H9 (cell line): ENCODE data around the gene CPNE7. TPM values are rescaled to one million over a fixed set of nuclear protein-coding genes. Genes with fewer than 3 reads are reported as not detected.
"Not testable (repeated sequence)": the region's sequence is repeated elsewhere in the genome, so short reads cannot be mapped to it uniquely, and the experiment has no call there.

Experiments used
- DNase-seq: peaks from one replicate; pipeline ENCODE4 v3.0.0-alpha.2; 2017
- H2AFZ ChIP-seq: one replicate; pipeline ENCODE4 v1.6.1; 2013; ENCODE audit warnings: mild to moderate bottlenecking, low read length, control low read depth, moderate library complexity
- H2AK5ac ChIP-seq: 2 replicates; pipeline ENCODE4 v1.6.1; 2013; ENCODE audit warnings: low read length, control low read depth, mixed read lengths; ENCODE audit not compliant: insufficient read length
- H2BK120ac ChIP-seq: one replicate; pipeline ENCODE4 v1.6.1; 2013; ENCODE audit warnings: low read depth, mild to moderate bottlenecking, low read length, control low read depth, inconsistent platforms; ENCODE audit not compliant: poor library complexity, severe bottlenecking
- H2BK12ac ChIP-seq: 2 replicates; pipeline ENCODE4 v1.6.1; 2013; ENCODE audit warnings: low read length, control low read depth, mixed read lengths, low read depth; ENCODE audit not compliant: insufficient read length
- H2BK15ac ChIP-seq: 2 replicates; pipeline ENCODE4 v1.6.1; 2013; ENCODE audit warnings: low read depth, low read length, control low read depth
- H2BK20ac ChIP-seq: one replicate; pipeline ENCODE4 v1.6.1; 2013; ENCODE audit warnings: low read depth, mild to moderate bottlenecking, low read length, control low read depth, inconsistent platforms; ENCODE audit not compliant: poor library complexity, severe bottlenecking
- H2BK5ac ChIP-seq: 2 replicates; pipeline ENCODE4 v1.6.1; 2013; ENCODE audit warnings: low read length, control low read depth, mixed read lengths; ENCODE audit not compliant: insufficient read length
- H3K14ac ChIP-seq: 2 replicates; pipeline ENCODE4 v1.6.1; 2013; ENCODE audit warnings: low read length, control low read depth; ENCODE audit not compliant: insufficient read depth
- H3K18ac ChIP-seq: 2 replicates; pipeline ENCODE4 v1.6.1; 2013; ENCODE audit warnings: low read depth, mild to moderate bottlenecking, mixed read lengths, low read length, control low read depth; ENCODE audit not compliant: insufficient read length
- H3K23ac ChIP-seq: 2 replicates; pipeline ENCODE4 v1.6.1; 2013; ENCODE audit warnings: low read length, control low read depth, mixed read lengths, low read depth; ENCODE audit not compliant: insufficient read length
- H3K23me2 ChIP-seq: 2 replicates; pipeline ENCODE4 v1.6.1; 2013; ENCODE audit warnings: low read depth, mild to moderate bottlenecking, mixed read lengths, low read length, control low read depth; ENCODE audit not compliant: insufficient read length, poor library complexity, severe bottlenecking
- H3K27ac ChIP-seq: 2 replicates; pipeline ENCODE4 v1.5.1; 2013; ENCODE audit warnings: low read length, control low read depth, mixed read lengths, low read depth; ENCODE audit not compliant: insufficient read length
- H3K27me3 ChIP-seq: 2 replicates; pipeline ENCODE4 v1.6.1; 2013; ENCODE audit warnings: low read length, control low read depth, inconsistent platforms; ENCODE audit not compliant: insufficient read depth
- H3K4ac ChIP-seq: 2 replicates; pipeline ENCODE4 v1.6.1; 2013; ENCODE audit warnings: low read depth, mild to moderate bottlenecking, control low read depth, inconsistent platforms, low read length, moderate library complexity
- H3K4me1 ChIP-seq: 2 replicates; pipeline ENCODE4 v1.6.1; 2013; ENCODE audit warnings: low read length, control low read depth, inconsistent platforms; ENCODE audit not compliant: insufficient read depth
- H3K4me2 ChIP-seq: 2 replicates; pipeline ENCODE4 v1.6.1; 2013; ENCODE audit warnings: low read length, control low read depth, mixed read lengths; ENCODE audit not compliant: insufficient read length, insufficient read depth
- H3K56ac ChIP-seq: 2 replicates; pipeline ENCODE4 v1.6.1; 2013; ENCODE audit warnings: low read depth, mild to moderate bottlenecking, mixed read lengths, low read length, control low read depth; ENCODE audit not compliant: insufficient read length
- H3K79me1 ChIP-seq: 2 replicates; pipeline ENCODE4 v1.6.1; 2013; ENCODE audit warnings: low read depth, mild to moderate bottlenecking, moderate library complexity, low read length, control low read depth, inconsistent platforms; ENCODE audit not compliant: insufficient read depth, poor library complexity, severe bottlenecking
- H3K79me2 ChIP-seq: 2 replicates; pipeline ENCODE4 v1.6.1; 2013; ENCODE audit warnings: low read length, control low read depth, inconsistent platforms; ENCODE audit not compliant: insufficient read depth
- H3K9ac ChIP-seq: 2 replicates; pipeline ENCODE4 v1.6.1; 2013; ENCODE audit warnings: low read length, control low read depth, mixed read lengths; ENCODE audit not compliant: insufficient read length; ENCODE audit errors: extremely low read depth
- H3K9me3 ChIP-seq: one replicate; pipeline ENCODE4 v1.6.1; 2013; ENCODE audit warnings: low read depth, low read length, inconsistent platforms; ENCODE audit not compliant: control insufficient read depth
- H3T11ph ChIP-seq: one replicate; pipeline ENCODE4 v1.6.1; 2013; ENCODE audit warnings: mild to moderate bottlenecking, low read length, control low read depth, inconsistent platforms
- H4K20me1 ChIP-seq: one replicate; pipeline ENCODE4 v1.6.1; 2013; ENCODE audit not compliant: control insufficient read depth, insufficient read length, insufficient read depth
- H4K5ac ChIP-seq: 2 replicates; pipeline ENCODE4 v1.6.1; 2013; ENCODE audit warnings: low read depth, mild to moderate bottlenecking, mixed read lengths, low read length, control low read depth; ENCODE audit not compliant: insufficient read length
- H4K8ac ChIP-seq: replicated peaks from 2 replicates; pipeline ENCODE4 v1.6.1; 2013; ENCODE audit warnings: low read length, control low read depth, mixed read lengths, low read depth; ENCODE audit not compliant: insufficient read length
- H4K91ac ChIP-seq: 2 replicates; pipeline ENCODE4 v1.6.1; 2013; ENCODE audit warnings: low read depth, mild to moderate bottlenecking, moderate library complexity, mixed read lengths, low read length, control low read depth; ENCODE audit not compliant: insufficient read length
- H3K27ac Mint-ChIP-seq, 3 experiments: 2 replicates in 2 of 3; 3 replicates in 1 of 3; pipeline ENCODE4 v1.8.0; 2020 to 2021; ENCODE audit warnings: mixed read lengths in 3 of 3, mild to moderate bottlenecking in 1 of 3, moderate library complexity in 1 of 3
- H3K27me3 Mint-ChIP-seq: 2 replicates; pipeline ENCODE4 v1.8.0; 2021; ENCODE audit warnings: low read depth, mild to moderate bottlenecking, moderate library complexity, mixed read lengths
- H3K36me3 Mint-ChIP-seq, 3 experiments: 2 replicates in 2 of 3; 3 replicates in 1 of 3; pipeline ENCODE4 v1.8.0; 2020 to 2021; ENCODE audit warnings: low read depth in 3 of 3, mixed read lengths in 3 of 3; ENCODE audit not compliant: insufficient read depth in 1 of 3
- H3K4me1 Mint-ChIP-seq, 2 experiments: 2 replicates each; pipeline ENCODE4 v1.8.0; 2020; ENCODE audit warnings: mixed read lengths in 2 of 2
- H3K4me3 Mint-ChIP-seq, 2 experiments: 2 replicates in 1 of 2; 3 replicates in 1 of 2; pipeline ENCODE4 v1.8.0; 2020 to 2021; ENCODE audit warnings: mild to moderate bottlenecking in 2 of 2, mixed read lengths in 2 of 2, moderate library complexity in 1 of 2
- H3K9me3 Mint-ChIP-seq, 2 experiments: 2 replicates in 1 of 2; 3 replicates in 1 of 2; pipeline ENCODE4 v1.8.0; 2020; ENCODE audit warnings: mild to moderate bottlenecking in 2 of 2, mixed read lengths in 2 of 2, moderate library complexity in 1 of 2
- CTCF ChIP-seq: fragments of 200-600 bp; sonication (generic); conservative IDR thresholded peaks from 3 replicates; pipeline ENCODE4 v1.8.0; 2021; ENCODE audit warnings: antibody characterized with exemption, mild to moderate bottlenecking
- WGBS: extraction: QIAGEN DNeasy Blood & Tissue Kit; methylation state at CpG from one replicate; pipeline ENCODE4 v1.1.7; 2013; ENCODE audit warnings: missing lambda C conversion rate, low lambda C conversion rate, mixed read lengths; ENCODE audit not compliant: insufficient read length; ENCODE audit errors: extremely low coverage; 5-methylcytosine and 5-hydroxymethylcytosine counted together
- total RNA-seq: library from RNA; stranded (reverse); gene quantifications from 2 replicates; pipeline ENCODE4 v1.2.1, GENCODE V29; 2021

The CPNE7 gene
- total RNA-seq, 1 experiment from 2014 or later, result 23.4 TPM

GRCh38 chr16:89586853-89587252 lies 11.3 kb downstream of the CPNE7 start:
- Histone ChIP-seq H3K9ac (no peak overlapping the region), H2BK15ac (no peak overlapping the region), H2AK5ac (no peak overlapping the region), H4K91ac (no peak overlapping the region), H2BK20ac (no peak overlapping the region), H3T11ph (no peak overlapping the region), H4K20me1 (no peaks in the 10 kb centered on the region), H3K4me1 (no peaks in the 10 kb centered on the region), H3K27me3 (no peaks in the 10 kb centered on the region), H2BK120ac (no peak overlapping the region), H3K23ac (no peak overlapping the region), H2AFZ (no peak overlapping the region), H3K56ac (no peak overlapping the region), H3K14ac (no peak overlapping the region), H3K4ac (no peak overlapping the region), H4K5ac (no peak overlapping the region), H2BK12ac (no peak overlapping the region), H3K4me2 (no peak overlapping the region), H3K23me2 (no peaks in the 10 kb centered on the region), H3K79me1 (no peaks in the 10 kb centered on the region), H3K27ac (no peak overlapping the region), H2BK5ac (no peak overlapping the region), H4K8ac (no peak overlapping the region), H3K79me2 (no peaks in the 10 kb centered on the region), H3K9me3 (no peaks in the 10 kb centered on the region), H3K18ac (no peak overlapping the region)
- H3K27me3 Mint-ChIP-seq, result peaks cover 2% of the 10 kb centered on the region
- DNase-seq, result no peak
- peaks cover 0 to 12% (median 6%) of the 10 kb centered on the region in 3 experiments; a peak in 5 of 7 replicates for H3K36me3 Mint-ChIP-seq
- no peak overlapping the region for H3K4me3 Mint-ChIP-seq
- WGBS, result no CpG with 5 or more reads among the region's 25 CpGs
- H3K4me1 Mint-ChIP-seq, result no peaks in the 10 kb centered on the region
- H3K27ac Mint-ChIP-seq, result no peak overlapping the region
- no peak for TF ChIP-seq CTCF
- peaks cover 3 to 5% of the 10 kb centered on the region in 2 experiments; a peak in 4 of 5 replicates for H3K9me3 Mint-ChIP-seq

- not testable (repeated sequence) for H2BK20ac ChIP-seq, H2AFZ ChIP-seq, H3K23me2 ChIP-seq, H2BK5ac ChIP-seq, H3T11ph ChIP-seq, H3K4me1 Mint-ChIP-seq, H2BK15ac ChIP-seq, H4K8ac ChIP-seq, H3K4me1 ChIP-seq, H3K27ac ChIP-seq, H3K79me1 ChIP-seq, H2BK12ac ChIP-seq, H3K56ac ChIP-seq, H4K20me1 ChIP-seq, H3K9me3 Mint-ChIP-seq, H3K4me3 Mint-ChIP-seq, H3K23ac ChIP-seq, H3K4ac ChIP-seq, H2BK120ac ChIP-seq, DNase-seq, H3K14ac ChIP-seq, H3K27me3 Mint-ChIP-seq, H3K18ac ChIP-seq, H2AK5ac ChIP-seq, H4K91ac ChIP-seq, H3K27ac Mint-ChIP-seq, H4K5ac ChIP-seq, H3K4me2 ChIP-seq, H3K79me2 ChIP-seq, H3K9me3 ChIP-seq, H3K27me3 ChIP-seq, H3K9ac ChIP-seq
- H3K36me3 Mint-ChIP-seq, result peaks cover 0 to 12% (median 6%) of the 10 kb centered on the region in 3 experiments; a peak in 5 of 7 replicates
- WGBS, result no CpG with 5 or more reads among the region's 36 CpGs
These were observed 12.1 kb downstream of the CPNE7 start for GRCh38 chr16:89587676-89588075.
